Skeletal muscle satellite cell (primary cell): ENCODE data around the gene GRB14.
"Not testable (repeated sequence)": the region's sequence is repeated elsewhere in the genome, so short reads cannot be mapped to it uniquely, and the experiment has no call there.

Source experiments
- H3K27me3 ChIP-seq: 2 replicates; pipeline ENCODE4 v1.7.0; 2013; ENCODE audit warnings: low read length; ENCODE audit not compliant: control insufficient read depth, insufficient read depth
- H3K36me3 ChIP-seq: 2 replicates; pipeline ENCODE4 v1.7.0; 2013; ENCODE audit warnings: mild to moderate bottlenecking, control low read depth, low read length; ENCODE audit not compliant: insufficient read depth
- H3K4me1 ChIP-seq: 2 replicates; pipeline ENCODE4 v1.7.0; 2013; ENCODE audit warnings: low read length; ENCODE audit not compliant: control insufficient read depth, insufficient read depth
- H3K4me2 ChIP-seq: 2 replicates; pipeline ENCODE4 v1.7.0; 2013; ENCODE audit warnings: mild to moderate bottlenecking, low read length
- H3K4me3 ChIP-seq: 2 replicates; pipeline ENCODE4 v1.7.0; 2013; ENCODE audit warnings: low read length
- H3K9ac ChIP-seq: 2 replicates; pipeline ENCODE4 v1.7.0; 2013; ENCODE audit warnings: mild to moderate bottlenecking, low read depth, low read length, moderate library complexity
- H3K9me3 ChIP-seq: replicated peaks from 2 replicates; pipeline ENCODE4 v1.7.0; 2013; ENCODE audit warnings: mild to moderate bottlenecking, control low read depth, low read length

The GRB14 gene

DNA sequence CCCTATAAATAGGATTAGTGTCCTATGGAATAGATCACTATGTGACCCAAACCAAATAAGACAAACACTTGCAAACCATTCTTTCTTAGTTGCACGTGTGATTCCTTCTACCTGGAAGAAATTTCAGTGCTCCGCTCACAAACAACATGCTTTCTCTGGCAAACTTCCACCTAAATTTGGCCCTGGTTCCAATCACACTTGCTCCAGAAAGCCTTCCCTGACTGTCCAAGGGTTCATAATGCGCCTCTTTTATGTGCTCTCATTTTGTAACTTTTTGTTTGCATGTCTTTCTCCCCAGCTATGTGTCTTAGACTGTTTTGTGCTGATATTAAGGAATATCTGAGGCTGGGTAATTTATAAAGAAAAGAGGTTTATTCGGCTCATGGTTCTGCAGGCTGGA, 69.8 kb downstream of the GRB14 start:
- H3K9me3 ChIP-seq: no peaks in the 10 kb centered on the region
- no peaks in the 10 kb centered on the region for H3K36me3 ChIP-seq
- H3K27me3 ChIP-seq: no peaks in the 10 kb centered on the region
- H3K4me2 ChIP-seq: no peak overlapping the region
- H3K9ac ChIP-seq: no peak overlapping the region
- no peaks in the 10 kb centered on the region for H3K4me1 ChIP-seq
- H3K4me3 ChIP-seq: no peak overlapping the region

DNA sequence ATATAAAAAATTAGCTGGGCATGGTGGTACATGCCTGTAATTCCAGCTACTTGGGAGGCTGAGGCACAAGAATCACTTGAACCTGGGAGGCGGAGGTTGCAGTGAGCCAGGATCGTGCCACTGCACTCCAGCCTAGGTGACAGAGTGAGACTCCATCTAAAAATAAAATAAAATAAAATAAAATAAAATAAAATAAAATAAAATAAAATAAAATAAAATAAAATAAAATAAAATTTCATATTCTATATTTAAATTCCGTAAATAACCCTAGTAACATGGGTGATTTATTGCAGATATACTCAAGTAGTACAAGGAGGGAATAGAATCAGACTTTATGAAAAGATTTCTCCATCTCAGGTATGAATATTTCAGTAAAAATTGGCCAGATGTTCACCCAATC, 71.6 kb downstream of the GRB14 start:
- H3K9me3 ChIP-seq, H3K9ac ChIP-seq, H3K27me3 ChIP-seq, H3K4me2 ChIP-seq, H3K4me1 ChIP-seq, H3K36me3 ChIP-seq, H3K4me3 ChIP-seq: not testable (repeated sequence)

DNA sequence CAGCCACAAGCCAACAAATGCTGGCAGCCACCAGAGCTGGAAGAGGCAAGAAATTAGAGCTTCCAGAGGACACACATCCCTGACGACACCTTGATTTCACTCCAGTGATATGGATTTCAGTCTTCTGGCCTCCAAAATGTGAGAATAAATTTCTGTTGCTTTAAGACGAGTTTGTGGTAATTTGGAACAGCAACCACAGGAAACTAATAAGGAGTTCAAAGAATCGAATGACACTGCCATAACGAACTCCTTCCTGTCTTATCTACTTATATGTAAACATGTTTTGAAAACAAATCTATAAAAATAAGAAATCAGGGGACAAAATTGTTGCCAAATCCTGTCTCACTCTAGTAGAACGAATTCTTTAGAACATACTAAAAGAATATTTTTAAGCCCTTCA, 75.8 kb downstream of the GRB14 start:
- Histone ChIP-seq H3K4me2 (no peak overlapping the region), H3K36me3 (no peaks in the 10 kb centered on the region), H3K9ac (no peak overlapping the region), H3K4me1 (peaks cover 8% of the 10 kb centered on the region), H3K27me3 (no peaks in the 10 kb centered on the region), H3K4me3 (no peak overlapping the region), H3K9me3 (no peaks in the 10 kb centered on the region)

DNA sequence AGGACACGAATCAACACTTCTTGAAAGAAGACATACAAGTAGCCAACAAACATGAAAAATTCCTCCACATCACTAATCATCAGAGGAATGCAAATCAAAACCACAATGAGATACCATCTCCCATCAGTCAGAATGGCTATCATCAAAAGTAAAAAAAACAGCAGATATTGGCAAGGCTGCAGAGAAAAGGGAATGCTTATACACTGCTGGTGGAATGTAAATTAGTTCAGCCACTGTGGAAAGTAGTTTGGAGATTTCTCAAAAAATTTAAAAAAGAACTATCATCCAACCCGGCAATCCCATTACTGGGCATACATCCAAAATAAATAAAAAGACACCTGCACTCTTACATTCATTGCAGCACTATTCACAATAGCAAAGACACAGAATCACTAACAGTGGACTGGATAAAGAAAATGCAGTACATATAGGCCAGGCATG, 78.7 kb downstream of the GRB14 start:
- H3K4me1 ChIP-seq: peaks cover 8% of the 10 kb centered on the region
- no peaks in the 10 kb centered on the region for H3K27me3 ChIP-seq
- no peaks in the 10 kb centered on the region for H3K9me3 ChIP-seq
- no peak overlapping the region for H3K9ac ChIP-seq
- peak overlapping the region; percentile 28 for H3K4me2 ChIP-seq
- no peaks in the 10 kb centered on the region for H3K36me3 ChIP-seq
- H3K4me3 ChIP-seq: no peak overlapping the region

DNA sequence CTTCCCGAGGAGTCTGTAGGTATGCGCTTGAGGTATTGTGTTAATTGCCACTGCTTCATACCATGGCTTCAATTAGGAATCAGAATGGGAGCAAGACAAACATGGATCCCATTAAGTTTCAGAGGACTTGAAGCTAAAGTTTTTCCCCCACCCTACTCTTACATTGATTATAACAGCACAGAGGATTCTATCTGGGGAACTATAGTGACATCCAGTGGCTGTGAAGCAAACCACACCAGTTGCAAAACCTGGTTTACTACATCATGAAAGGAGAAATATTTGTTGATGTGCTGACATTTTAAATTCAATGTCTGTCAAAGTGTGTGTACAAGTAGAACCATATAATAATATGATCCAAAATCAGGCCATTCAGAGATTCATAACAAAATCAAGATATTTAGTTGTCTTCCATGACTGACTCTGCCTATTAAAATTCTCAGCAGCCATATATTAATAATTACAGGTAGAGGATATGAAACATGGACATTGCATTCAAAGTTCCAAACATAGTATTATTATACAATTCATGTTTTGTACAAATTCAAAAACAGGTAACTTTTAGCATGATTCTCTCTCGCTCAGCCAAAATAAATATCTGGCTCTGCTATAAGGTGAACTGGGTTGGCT, 82.9 kb downstream of the GRB14 start:
- peaks cover 8% of the 10 kb centered on the region for H3K4me1 ChIP-seq
- H3K4me2 ChIP-seq: no peak overlapping the region
- H3K27me3 ChIP-seq: no peaks in the 10 kb centered on the region
- H3K9me3 ChIP-seq: no peaks in the 10 kb centered on the region
- H3K9ac ChIP-seq: no peak overlapping the region
- no peaks in the 10 kb centered on the region for H3K36me3 ChIP-seq
- H3K4me3 ChIP-seq: no peak overlapping the region

DNA sequence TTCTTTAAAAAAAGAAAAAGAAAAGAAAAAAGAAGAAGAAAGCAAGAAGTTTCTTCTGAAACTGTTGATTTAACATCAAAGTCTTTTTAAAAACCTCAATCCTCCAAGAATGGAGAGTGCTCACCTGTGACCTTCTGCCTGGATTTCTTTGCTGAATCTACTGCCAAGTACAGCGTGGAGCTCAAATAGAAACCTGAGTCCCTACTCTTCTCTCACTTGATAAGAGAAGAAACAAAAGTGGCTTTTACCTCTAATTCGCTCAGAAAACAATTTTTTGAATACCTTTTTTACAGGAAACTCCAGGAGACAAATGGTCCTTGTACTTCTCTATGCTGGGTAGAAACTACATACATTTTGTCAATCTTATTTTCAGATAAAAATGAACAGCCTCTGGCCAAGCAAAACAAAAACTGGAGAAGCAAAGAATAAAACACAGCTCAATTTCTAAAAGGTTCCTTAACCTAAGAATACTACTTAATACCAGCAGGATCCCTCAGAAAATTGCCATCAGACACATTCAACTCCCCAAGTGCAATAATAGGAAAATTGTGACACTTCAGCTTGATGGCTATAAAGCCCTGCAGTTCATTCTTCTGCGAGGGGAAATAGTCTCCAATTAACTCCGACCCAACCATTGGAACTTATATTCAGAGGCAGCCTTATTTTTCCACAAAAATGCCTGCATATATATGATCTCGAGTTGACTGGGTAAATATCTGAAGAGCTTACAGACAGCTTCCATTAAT, 85.8 kb downstream of the GRB14 start:
- H3K27me3 ChIP-seq: no peaks in the 10 kb centered on the region
- no peaks in the 10 kb centered on the region for H3K9me3 ChIP-seq
- H3K36me3 ChIP-seq: no peaks in the 10 kb centered on the region
- H3K4me3 ChIP-seq: no peak overlapping the region
- H3K4me1 ChIP-seq: no peaks in the 10 kb centered on the region
- H3K4me2 ChIP-seq: no peak overlapping the region
- H3K9ac ChIP-seq: no peak overlapping the region

DNA sequence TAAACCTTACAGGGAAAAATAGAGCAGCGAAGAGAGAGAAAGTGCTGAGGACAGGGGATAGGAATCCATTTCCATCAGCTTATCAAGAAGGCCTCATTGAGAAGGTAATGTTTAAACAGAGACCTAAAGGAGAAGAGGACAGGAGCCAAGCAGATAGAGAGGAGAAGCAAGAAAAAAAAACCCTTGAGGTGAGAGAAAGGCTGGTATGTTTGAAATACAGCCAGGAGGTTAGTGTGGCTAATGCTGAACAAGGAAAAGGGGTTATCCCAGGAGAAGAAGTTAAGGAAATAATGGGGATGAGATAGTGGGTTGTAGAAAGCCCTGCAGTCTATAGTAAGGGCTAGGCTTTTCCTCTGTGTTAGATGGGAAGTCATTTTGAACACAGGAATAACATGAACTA, 90.8 kb downstream of the GRB14 start:
- H3K4me1 ChIP-seq: no peaks in the 10 kb centered on the region
- no peak overlapping the region for H3K4me2 ChIP-seq
- H3K4me3 ChIP-seq: no peak overlapping the region
- no peaks in the 10 kb centered on the region for H3K36me3 ChIP-seq
- H3K9ac ChIP-seq: no peak overlapping the region
- H3K9me3 ChIP-seq: no peaks in the 10 kb centered on the region
- H3K27me3 ChIP-seq: no peaks in the 10 kb centered on the region

DNA sequence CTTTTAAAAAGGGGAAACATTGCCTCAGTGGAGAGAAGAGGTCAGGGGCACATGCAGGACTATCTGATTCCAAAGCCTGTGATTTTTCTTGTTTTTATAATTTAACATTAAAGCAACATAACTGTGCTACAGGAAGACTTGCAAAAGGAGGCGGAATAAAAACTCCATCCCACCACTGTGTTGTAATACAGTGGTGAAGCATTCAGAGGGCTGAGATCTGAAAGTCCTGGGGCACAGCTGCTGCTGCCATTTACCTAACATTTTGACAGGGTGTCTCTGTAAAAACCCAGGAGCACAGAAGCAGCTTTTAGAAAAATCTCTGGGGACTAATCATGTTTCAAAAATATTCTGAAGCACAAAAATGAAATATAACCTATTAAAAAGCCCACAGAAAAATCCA, 97.6 kb downstream of the GRB14 start:
- no peak overlapping the region for H3K4me3 ChIP-seq
- H3K4me2 ChIP-seq: no peak overlapping the region
- no peaks in the 10 kb centered on the region for H3K27me3 ChIP-seq

DNA sequence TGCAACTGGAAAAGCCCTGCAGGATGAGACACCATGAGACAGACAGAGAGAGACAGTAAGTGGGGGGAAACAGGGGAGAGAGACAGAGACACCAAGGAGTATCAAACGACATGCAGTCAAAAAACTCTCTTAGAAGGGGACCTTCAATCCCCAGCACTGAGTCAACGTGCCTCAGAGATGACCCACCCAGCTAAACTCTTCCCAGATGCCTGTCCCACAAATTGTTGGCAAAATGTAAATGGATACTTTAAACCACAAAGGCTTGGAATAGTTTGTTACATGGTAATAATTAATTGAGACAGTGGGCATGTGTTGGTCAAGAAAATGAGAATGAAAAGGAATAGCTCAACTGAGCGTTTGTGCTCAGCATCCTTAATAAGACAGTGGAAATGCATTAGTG, 98.3 kb downstream of the GRB14 start:
- H3K27me3 ChIP-seq: no peaks in the 10 kb centered on the region

More for the DNA sequence above, 97.6 kb downstream of the GRB14 start:
- Histone ChIP-seq H3K9me3 (no peaks in the 10 kb centered on the region), H3K4me1 (peaks cover 8% of the 10 kb centered on the region), H3K9ac (no peak overlapping the region), H3K36me3 (no peaks in the 10 kb centered on the region)

DNA sequence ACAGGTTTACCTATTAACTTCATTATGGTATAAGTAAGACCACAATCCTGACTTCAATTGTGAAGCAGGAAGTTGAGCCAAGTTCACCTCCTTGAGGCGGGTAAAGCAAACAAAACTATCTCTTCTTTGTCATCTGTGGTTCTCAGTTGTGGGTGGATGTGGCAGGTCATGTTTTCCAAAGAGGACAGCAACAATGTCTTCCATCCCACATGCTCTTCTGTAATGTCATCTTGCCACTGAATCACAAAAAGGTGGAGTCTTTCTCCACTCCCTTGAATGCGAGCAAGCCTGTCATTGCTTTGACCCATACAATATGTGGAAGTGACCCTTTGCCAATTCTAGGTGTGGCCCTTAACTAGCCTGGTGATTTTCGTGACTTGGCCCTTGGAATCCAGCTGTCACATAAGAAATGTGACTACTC, 98.7 kb downstream of the GRB14 start:
- H3K9me3 ChIP-seq: no peaks in the 10 kb centered on the region
- H3K4me2 ChIP-seq: peak overlapping the region; percentile 19
- H3K36me3 ChIP-seq: no peaks in the 10 kb centered on the region
- peak overlapping the region; percentile 41 for H3K4me3 ChIP-seq
- no peaks in the 10 kb centered on the region for H3K27me3 ChIP-seq
- peaks cover 8% of the 10 kb centered on the region for H3K4me1 ChIP-seq
- H3K9ac ChIP-seq: no peak overlapping the region

More for the DNA sequence above, 98.3 kb downstream of the GRB14 start:
- Histone ChIP-seq H3K4me3 (peak overlapping the region; percentile 41), H3K4me2 (peak overlapping the region; percentile 19), H3K9ac (no peak overlapping the region), H3K9me3 (no peaks in the 10 kb centered on the region), H3K36me3 (no peaks in the 10 kb centered on the region), H3K4me1 (peaks cover 8% of the 10 kb centered on the region)

DNA sequence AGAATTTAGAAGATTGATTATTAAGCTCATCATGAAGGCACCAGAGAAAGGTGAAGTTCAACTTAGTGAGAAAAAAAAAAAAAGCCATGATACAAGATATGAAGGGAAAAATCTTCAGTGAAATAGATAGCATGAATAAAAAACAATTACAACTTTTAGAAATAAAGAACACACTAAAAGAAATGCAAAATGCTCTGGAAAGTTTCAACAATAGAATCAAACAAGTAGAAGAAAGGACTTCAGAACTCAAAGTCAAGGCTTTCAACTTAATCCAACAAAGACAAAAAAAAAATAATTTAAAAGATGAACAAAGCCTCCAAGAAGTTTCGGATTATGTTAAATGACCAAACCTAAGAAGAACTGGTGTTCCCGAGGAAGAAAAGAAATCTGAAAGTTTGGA, 105.5 kb downstream of the GRB14 start:
- H3K4me2 ChIP-seq: no peak overlapping the region
- H3K9me3 ChIP-seq: peaks cover 4% of the 10 kb centered on the region
- H3K9ac ChIP-seq: no peak overlapping the region
- H3K27me3 ChIP-seq: no peaks in the 10 kb centered on the region
- H3K4me3 ChIP-seq: no peak overlapping the region
- H3K4me1 ChIP-seq: peaks cover 3% of the 10 kb centered on the region
- H3K36me3 ChIP-seq: no peaks in the 10 kb centered on the region

DNA sequence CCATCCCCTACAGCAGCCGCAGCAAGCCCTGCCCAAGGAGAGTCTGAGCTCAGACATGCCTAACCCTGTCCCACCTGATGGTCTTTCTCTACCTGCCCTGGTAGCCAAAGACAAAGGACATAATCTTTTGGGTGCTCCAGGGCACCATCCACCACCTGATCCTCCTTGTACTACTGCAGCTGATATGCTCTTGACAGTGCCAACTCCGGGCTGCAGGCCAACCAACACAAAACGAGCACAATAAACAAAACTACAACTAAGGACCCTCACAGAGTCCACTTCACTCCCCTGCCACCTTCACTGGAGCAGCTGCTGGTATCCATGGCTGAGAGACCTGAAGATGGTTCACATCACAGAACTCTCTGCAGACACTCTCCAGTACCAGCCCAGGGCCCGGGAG, 106.3 kb downstream of the GRB14 start:
- H3K9me3 ChIP-seq: peaks cover 4% of the 10 kb centered on the region
- H3K9ac ChIP-seq: no peak overlapping the region
- no peaks in the 10 kb centered on the region for H3K36me3 ChIP-seq
- no peak overlapping the region for H3K4me2 ChIP-seq
- peaks cover 3% of the 10 kb centered on the region for H3K4me1 ChIP-seq
- no peak overlapping the region for H3K4me3 ChIP-seq
- H3K27me3 ChIP-seq: no peaks in the 10 kb centered on the region
